ENCODE data around the gene PDILT.
A peak's percentile ranks its signal among the peaks of the same experiment; 100 is the strongest.

Gene PDILT

GRCh38 chr16:20401475-20402016 is 3.0 kb downstream of the PDILT start:
- DNase-seq: no peak

GRCh38 chr16:20401066-20401465 is 3.5 kb downstream of the PDILT start:
- no peak for DNase-seq

GRCh38 chr16:20399185-20399584 is 5.4 kb downstream of the PDILT start:
- no peak for DNase-seq

DNA sequence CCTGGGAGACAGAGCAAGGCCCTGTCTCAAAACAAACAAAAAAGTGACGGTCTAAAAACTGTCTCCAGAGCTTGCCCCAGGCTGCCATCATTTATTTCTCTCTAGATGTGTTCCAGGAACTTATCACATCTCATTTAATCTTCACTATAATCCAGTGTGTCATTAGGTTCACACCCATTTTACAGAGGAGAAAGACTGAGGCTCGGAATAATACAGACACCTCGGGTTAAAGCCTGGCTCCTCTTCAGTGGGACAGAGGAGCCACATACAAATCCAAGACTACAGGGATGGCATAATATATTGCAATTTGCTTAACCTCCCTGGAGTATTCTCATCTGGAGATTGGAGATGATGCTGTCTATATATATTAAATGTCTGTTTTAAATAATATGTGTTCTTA is 5.9 kb downstream of the PDILT start:
- DNase-seq: no peak

DNA sequence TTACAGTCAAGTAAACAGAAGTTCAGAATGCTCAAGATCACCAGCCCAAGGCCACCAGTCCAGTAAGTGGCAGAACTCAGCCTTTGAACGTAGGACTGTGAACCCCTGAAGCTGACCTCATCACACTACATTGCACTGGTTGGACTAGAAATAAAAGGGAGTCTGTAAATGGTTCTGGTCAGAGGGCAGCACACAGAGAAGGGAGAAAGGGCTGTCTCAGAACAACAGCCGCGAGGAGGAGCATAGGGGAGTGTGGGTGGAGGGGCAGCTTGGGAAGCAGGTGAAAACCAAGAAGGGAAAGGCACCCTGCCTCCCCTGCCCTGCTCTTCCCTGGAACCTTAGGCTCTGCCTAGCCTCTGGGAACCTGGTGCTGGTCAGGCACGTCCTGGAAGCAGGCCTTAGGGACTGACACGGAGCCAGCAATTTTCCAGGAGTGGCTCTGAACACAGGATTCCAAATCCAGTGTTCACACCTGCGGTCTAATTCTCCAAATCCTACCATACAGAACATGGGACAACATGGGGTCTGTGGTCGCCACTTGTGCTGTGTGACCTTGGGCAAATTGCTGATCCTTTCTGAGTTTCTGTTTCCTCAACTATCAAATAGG is 7.0 kb downstream of the PDILT start:
- no peak for DNase-seq

- no peak for DNase-seq
These were observed 7.6 kb downstream of the PDILT start for GRCh38 chr16:20396846-20397467.

- no peak for DNase-seq
These were observed 8.6 kb downstream of the PDILT start for GRCh38 chr16:20395946-20396345.

DNA sequence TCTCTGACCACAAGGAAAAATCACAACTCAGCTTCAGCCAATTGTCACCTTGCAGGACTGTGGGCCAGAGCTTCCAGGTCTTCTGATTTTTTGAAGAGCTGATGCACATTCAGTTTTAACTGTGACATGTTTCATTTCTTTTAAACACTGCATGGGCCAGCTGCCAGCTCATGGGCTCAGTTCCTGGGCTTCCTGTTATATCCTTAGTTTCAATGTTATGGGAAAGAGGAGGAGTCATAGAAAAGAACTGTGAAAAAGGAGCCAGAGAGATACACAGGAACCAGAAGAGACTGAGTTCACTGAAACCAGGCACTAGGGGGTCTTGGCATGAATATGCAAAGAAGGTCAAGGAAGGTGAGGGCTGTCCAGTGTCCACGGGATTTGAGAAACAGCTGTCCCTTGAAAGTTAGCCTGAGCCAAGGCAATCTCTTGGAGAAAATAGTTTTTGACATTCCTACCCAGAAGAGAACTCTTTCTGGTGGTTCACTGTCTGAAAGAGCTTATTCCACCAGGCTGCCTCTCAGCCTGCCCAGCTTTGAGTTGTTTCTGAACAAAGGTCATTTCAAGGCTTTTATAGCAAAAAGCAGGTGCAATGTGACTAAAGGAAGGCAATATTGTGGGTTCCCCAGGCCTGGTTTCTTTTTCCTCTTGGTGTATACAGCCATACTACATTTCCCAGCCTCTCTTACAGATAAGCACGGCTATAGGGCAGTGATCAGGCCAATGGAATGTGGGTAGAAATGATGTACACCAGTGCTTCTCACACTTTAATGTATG is 10.5 kb downstream of the PDILT start:
- DNase-seq: no peak

- DNase-seq: no peak
These were observed 13.5 kb downstream of the PDILT start for GRCh38 chr16:20391045-20391444.

GRCh38 chr16:20388854-20389253 is 15.7 kb downstream of the PDILT start:
- DNase-seq: no peak

DNA sequence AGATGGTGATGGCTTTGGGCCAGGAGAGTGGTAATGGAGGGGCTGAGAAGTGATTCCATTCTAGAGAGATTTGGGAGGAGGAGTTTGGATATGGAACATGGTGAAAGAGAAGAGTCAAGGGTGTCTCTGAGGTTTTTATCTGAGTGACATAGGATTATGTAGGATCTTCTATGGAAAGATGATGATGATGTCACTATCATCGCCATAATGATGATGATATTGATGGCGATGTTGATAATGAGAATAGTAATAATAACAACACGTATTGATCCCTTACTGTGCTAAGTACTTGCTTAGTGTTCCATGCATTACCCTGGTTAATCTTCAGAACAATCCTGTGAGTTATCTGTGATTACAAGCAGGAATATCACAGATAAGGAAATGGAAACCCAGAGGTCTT is 16.6 kb downstream of the PDILT start:
- no peak for DNase-seq

DNA sequence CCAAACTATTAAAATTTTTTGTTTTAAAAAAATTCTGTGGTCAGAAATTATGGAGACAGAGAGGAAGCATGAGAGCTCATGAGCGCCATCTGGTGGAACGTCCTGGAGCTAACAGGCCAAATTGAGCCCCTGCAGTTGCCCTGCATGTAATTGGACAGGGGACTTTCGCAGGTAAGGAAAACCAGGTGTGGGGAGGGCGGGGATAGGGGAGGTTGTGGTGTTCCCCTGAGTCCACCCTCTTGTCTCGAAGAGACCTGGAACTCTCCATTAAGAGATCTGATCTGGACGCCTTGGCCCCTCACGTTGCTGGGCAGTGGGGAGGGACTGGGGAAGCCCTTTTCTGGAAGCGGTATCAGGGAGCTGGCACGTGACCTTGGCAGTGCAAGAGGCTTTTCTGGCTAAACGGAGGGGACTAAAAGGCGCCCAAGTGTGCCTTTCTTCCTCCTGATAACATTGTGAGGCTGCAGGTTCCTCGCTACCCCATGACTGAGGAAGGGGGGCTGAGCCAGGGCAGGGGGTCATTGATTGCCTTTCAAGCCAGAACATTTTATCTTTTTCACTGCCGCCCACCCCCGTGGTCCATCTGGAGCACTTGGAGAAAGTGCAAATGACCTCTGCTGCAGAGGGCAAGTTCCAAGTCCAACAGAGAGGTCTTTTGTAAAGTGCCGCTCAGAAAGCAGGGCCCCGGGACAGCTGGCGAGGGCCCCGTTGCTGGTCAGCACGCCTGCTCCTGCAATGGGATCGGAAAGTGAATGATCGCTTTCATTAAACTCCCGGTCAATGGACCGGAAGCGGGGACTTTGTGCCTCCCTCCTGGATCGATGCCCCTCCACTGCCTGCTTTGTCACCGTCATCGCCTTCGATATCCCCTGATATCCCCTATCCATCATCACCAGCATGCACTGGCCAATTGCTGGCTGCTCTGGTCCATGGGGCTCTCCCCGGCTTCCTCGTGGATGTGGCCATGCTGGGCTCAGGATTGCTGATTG is 18.4 kb downstream of the PDILT start:
- peak; percentile 26 for DNase-seq

DNA sequence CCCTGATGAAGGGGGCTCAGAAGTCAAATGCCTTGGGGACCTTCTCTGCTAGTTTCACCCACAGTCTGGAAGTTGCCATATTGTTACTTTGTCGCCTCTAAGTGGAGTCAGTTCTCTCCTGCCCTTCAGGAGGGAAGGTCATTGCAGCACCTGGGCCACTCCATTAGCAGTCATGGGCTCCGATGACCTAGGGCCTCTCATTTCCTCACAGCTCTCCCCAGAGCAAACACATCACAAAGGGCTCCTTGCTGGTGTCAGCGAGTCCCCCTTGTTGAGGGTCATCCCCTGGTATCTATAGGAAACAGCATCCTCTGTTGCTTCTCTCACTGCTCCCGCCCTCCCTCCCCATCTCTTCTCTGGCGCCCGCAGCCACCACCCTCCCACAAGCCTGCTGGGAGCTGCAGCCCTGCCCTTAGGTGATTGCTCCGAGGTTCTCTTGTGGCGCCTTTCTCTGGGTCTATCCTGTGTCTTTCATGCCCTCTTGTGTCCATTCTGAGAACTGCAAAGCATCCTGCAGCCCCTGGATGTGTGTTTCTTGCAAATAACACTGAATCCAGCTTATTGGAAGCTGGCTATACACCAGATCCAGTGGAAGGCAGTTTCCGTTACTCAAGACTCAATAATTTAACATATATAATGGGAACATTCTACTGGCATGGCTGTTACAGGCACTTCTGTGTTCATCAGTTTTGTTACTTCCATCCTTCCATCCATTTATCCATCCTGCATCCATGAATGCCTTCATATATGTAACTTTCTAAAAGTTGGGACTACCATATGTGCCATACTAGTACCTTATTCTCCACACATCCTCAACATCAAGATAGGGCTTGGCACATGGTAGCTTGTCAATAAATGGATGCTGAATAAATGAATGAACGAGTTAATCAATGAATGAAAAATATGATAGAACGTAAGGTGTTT is 21.2 kb downstream of the PDILT start:
- DNase-seq: peak; percentile 51

DNA sequence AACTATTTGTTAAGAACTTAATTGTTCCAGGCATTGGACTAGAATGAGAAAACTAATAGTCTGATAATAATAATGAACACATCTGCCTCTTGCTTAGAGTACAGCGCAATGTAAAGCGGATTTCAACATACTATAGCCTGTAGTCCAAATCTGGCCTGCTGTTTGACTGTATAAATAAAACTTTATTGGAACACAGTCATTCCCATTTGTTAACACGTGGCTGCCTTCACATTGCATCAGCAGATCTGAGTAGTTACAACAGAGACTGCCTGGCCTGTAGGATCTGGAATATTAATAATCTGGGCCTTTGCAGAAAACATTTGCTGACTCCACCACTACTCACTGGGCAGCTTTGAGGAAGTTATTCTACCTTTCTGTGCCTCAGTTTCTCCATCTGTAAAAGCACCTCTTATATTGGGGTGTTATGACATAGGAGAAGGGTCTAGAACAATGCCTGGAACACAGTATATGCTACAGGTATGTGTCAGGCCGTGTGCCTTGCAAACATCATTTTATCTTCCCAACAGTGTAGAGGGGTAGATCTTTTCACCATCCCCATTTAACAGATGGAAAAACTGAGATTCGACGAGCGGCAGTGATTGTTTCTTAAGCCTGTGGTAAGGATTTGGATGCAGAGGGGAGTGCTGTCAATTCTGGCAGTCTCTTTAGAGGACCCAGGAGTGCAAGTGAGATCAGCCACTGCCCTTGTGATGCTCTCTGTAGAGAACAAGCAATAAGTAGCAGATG is 22.2 kb downstream of the PDILT start:
- DNase-seq: no peak

DNA sequence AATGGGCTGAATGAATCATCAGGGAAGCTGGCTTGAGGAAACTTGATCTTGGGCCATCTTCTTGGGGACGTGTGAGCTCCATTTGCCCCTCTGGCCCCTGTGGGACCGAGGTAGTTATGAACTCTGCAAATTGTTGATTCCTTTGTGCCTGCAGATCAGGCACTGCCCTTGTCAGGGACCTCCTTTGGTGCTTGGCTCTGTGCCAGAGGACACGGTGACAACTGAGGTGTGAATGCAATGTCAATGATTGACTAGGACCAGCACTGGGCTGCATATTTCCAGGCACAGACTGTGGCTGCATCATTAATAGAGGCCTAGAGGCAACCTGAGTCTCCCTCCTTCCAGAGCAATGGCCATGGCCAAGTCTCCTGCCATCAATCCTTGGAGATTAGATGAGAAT is 23.8 kb downstream of the PDILT start:
- no peak for DNase-seq

- DNase-seq: no peak
These were observed 27.4 kb downstream of the PDILT start for GRCh38 chr16:20377181-20377580.

- no peak for DNase-seq
These were observed 31.8 kb downstream of the PDILT start for GRCh38 chr16:20372701-20373100.

DNA sequence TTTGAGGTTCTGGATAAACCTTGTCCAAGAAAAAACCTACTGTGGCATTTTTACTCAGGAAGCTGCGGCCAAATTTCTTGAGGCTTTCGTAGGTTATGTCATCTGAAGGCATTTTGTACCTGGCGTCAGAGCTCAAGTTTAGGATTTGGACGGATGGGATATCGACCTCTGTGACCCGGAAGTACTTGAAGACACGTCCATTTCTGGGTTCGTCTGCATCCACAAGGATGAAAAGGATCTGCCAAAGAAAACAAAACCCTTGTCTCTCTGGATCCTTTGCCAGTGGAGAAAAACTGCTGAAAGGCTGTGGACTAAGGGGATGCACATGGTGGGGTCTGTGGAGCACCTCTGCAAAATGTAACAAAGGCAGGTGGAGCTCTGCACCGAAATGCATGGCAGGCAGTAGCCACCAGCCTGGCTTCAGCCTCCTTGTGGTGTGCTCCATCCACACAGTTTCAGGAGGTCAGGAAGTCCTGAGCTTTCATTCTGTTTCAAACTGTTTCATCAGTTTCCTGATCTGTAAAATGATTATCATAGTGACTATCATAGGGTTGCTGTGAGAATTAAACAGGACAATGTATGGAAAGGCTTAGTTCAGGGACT is 35.0 kb downstream of the PDILT start:
- DNase-seq: no peak

DNA sequence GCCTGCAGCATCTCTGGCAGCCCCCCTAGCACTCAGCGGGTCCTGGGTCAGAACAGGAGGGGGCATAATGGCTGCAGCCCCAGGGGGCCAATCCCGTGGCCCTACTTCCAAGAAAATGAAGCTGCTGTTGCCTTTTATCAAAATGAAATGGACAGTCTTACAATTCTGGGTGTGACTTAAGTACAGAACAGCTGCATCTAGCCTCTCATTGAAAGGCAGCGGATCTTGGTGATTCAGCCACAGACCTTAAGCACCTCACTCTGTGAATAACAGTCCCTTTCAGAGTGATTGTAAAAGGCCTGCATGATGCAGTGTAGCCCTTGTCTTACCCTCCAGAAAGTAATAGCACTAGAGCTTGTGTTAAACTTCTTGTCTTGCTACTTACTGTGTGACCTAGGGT is 40.5 kb downstream of the PDILT start:
- no peak for DNase-seq

DNA sequence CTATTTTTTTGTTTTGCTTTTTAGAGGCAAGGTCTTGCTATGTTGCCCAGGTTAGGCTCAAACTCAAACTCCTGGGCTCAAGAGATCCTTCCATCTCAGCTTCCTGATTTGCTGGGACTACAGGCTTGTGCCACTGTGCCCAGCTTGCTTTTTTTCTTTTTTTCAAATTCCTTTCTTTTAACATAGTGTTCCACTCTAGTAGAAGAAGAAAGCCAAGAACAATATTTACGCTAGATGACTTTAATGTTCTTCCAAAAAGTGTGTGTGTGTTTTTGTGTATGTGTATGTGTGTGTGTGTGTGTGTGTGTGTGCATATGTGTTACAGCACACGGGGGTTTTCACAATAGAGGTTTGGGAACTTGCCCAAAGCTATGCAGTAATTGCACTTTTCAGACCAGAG is 41.3 kb downstream of the PDILT start:
- DNase-seq: no peak

DNA sequence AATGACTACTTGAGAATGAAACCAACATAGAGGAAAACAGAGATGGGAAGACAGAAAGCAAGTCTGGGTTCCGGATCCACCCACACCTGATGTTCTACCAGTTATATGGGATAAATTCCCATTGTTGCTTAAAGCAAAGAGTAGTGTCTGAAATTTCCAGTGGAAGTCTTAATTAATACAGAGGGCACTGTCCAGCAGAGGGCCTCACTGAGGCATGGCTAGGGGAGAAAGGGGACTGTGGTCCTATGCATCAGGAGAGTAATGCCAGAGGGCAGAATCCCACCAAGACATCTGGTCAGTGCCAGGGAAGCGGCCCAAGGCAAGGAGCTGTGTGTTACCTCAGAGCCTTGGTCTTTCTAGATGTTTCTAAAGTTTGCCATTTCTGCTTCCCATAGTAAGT is 44.5 kb downstream of the PDILT start:
- DNase-seq: no peak
